Testis (tissue), 5 donors: Measurements from ENCODE around the gene PLA2G2D. TPM values are rescaled to one million over a fixed set of nuclear protein-coding genes. Genes with fewer than 3 reads are reported as not detected.

Experiments used
- DNase-seq: peaks from one replicate; pipeline ENCODE4 v3.0.0-alpha.2; 2019
- H3K27ac ChIP-seq, 2 donors: fragments of 200-600 bp; sonication (generic); one replicate each; pipeline ENCODE4 v1.5.1; 2019
- H3K27me3 ChIP-seq: fragments of 200-600 bp; sonication (generic); one replicate; pipeline ENCODE4 v1.5.1; 2019
- H3K36me3 ChIP-seq: fragments of 200-600 bp; sonication (generic); one replicate; pipeline ENCODE4 v1.5.1; 2017; ENCODE audit warnings: low read depth; ENCODE audit errors: missing control alignments
- H3K4me1 ChIP-seq: fragments of 200-600 bp; sonication (generic); one replicate; pipeline ENCODE4 v1.5.1; 2019
- H3K4me3 ChIP-seq, 2 donors: fragments of 200-600 bp; sonication (generic); one replicate each; pipeline ENCODE4 v1.5.1; 2017 to 2019
- H3K9me3 ChIP-seq: fragments of 200-600 bp; sonication (generic); one replicate; pipeline ENCODE4 v1.5.1; 2017
- POLR2A ChIP-seq: fragments of 450-650 bp; IDR thresholded peaks from one replicate; pipeline ENCODE4 v1.6.1; 2017; ENCODE audit warnings: antibody characterized with exemption, mild to moderate bottlenecking, moderate library complexity
- WGBS, 2 donors: methylation state at CpG; one replicate each; pipeline ENCODE4 v1.1.5; 2018; 5-methylcytosine and 5-hydroxymethylcytosine counted together
- intact Hi-C: fragments of 100-400 bp; cut with DNase I; formaldehyde crosslinking; loops from one replicate; pipeline ENCODE4 v1.15.1; 2023; ENCODE audit warnings: low total_unique reads
- long read RNA-seq, 2 donors: transcript quantifications; one replicate each; lab custom pipeline, GENCODE V29; 2026
- polyA plus RNA-seq: library from polyadenylated mRNA; stranded (reverse); fragments of 350-450 nt; fragmentation: Illumina TruSeq; extraction: RNeasy Lipid Tissue Mini Kit (QIAGEN cat#74804); gene quantifications from one replicate; pipeline ENCODE4 v1.2.3, GENCODE V29; 2014; ENCODE audit warnings: low read depth, low replicate concordance; ENCODE audit not compliant: insufficient read depth
- total RNA-seq, 2 donors: library from RNA; depleted of rRNA; stranded (reverse); fragments of >200 nt; gene quantifications; one replicate each; pipeline ENCODE4 v1.2.3, GENCODE V29; 2016
- TF ChIP-seq, protein P1 (sequence below), 3 experiments: fragments of 450-650 bp in 2 of 3; fragments of 200-600 bp in 1 of 3; sonication (generic) in 1 of 3; IDR thresholded peaks; one replicate each; pipeline ENCODE4 v1.5.1; 2016 to 2019; ENCODE audit warnings: antibody characterized with exemption in 3 of 3, mild to moderate bottlenecking in 2 of 3, moderate library complexity in 1 of 3

The PLA2G2D gene, protein sequence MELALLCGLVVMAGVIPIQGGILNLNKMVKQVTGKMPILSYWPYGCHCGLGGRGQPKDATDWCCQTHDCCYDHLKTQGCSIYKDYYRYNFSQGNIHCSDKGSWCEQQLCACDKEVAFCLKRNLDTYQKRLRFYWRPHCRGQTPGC
- total RNA-seq (under 1 TPM in 1 of 2 donors, not detected in 1; 0.16 TPM), polyA plus RNA-seq (3.7 TPM)
- long read RNA-seq, donor 1, result 0 reads
- long read RNA-seq, donor 2, result 0 reads

DNA sequence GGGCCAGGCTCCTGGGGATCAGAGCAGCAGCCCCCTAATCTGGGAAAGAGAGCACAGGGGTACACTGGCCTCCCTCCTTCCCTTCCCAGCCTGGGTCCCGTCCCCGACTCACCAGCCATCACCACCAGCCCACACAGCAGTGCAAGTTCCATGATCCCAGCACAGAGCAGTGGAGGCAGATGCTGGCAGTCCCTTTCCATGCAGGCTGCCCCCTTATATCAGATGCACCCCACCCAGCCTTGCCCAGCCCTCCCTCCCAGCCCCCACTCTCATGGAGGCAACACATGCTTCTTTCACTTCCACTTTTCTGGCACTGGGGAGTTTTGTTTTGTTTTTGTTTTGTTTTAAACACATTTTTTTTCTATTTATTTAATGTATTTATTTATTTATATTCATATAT, at the start of gene PLA2G2D:
PLA2G2D (minus strand) TSS at position 190 of the 400 bp plus-strand sequence; CDS start at position 152, 38 bp downstream.
- intact Hi-C loops, result no loop called here
- 90 to 94% methylated on average over 2 of the region's 2 CpGs for WGBS, 2 donors
- H3K9me3 ChIP-seq, result no peaks in the 10 kb centered on the region
- no peaks in the 10 kb centered on the region for H3K4me1 ChIP-seq
- no peak within 1 kb of the TSS for H3K4me3 ChIP-seq
- TF ChIP-seq, protein P1, sequence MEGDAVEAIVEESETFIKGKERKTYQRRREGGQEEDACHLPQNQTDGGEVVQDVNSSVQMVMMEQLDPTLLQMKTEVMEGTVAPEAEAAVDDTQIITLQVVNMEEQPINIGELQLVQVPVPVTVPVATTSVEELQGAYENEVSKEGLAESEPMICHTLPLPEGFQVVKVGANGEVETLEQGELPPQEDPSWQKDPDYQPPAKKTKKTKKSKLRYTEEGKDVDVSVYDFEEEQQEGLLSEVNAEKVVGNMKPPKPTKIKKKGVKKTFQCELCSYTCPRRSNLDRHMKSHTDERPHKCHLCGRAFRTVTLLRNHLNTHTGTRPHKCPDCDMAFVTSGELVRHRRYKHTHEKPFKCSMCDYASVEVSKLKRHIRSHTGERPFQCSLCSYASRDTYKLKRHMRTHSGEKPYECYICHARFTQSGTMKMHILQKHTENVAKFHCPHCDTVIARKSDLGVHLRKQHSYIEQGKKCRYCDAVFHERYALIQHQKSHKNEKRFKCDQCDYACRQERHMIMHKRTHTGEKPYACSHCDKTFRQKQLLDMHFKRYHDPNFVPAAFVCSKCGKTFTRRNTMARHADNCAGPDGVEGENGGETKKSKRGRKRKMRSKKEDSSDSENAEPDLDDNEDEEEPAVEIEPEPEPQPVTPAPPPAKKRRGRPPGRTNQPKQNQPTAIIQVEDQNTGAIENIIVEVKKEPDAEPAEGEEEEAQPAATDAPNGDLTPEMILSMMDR (IDR thresholded peaks at IDR 0.05), result no peak
- no peak for TF ChIP-seq POLR2A
- no peak for DNase-seq
- no peaks in the 10 kb centered on the region for H3K36me3 ChIP-seq
- no peak within 1 kb of the TSS for H3K27ac ChIP-seq
- no peaks in the 10 kb centered on the region for H3K27me3 ChIP-seq

- no peak overlapping the region for H3K27ac ChIP-seq
- H3K27me3 ChIP-seq, result no peaks in the 10 kb centered on the region
- intact Hi-C loops, result no loop called here
- TF ChIP-seq POLR2A, result no peak
- TF ChIP-seq, protein P1 (IDR thresholded peaks at IDR 0.05), result no peak
- DNase-seq, result no peak
- no peak overlapping the region for H3K4me3 ChIP-seq
- H3K4me1 ChIP-seq, result peaks cover 21% of the 10 kb centered on the region
- H3K9me3 ChIP-seq, result no peaks in the 10 kb centered on the region
- H3K36me3 ChIP-seq, result no peaks in the 10 kb centered on the region
- 77 to 85% methylated on average over 7 to 9 of the region's 9 CpGs for WGBS, 2 donors
Measured at GRCh38 chr1:20168564-20169491, 49.5 kb upstream of the PLA2G2D start.

DNA sequence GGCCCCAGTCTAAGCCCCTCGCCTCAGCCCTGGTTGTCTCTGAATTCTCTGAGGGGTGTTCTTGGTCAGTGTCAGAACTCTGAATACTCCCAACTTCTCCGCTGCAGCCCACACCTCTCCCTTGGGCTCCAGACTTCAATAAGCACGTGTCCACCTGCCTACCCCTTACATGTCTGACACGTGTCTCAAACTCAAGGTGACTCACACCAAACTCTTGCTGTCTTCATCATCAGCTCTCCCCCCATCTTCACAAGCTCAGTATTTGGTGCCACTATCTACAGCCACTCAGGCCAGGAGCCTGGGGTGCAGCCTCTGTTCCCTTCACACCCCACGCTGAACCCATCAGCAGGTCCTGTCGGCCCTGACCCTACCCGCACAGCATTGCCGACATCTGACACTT, 47.8 kb upstream of the PLA2G2D start:
- intact Hi-C loops, result no loop called here
- H3K27me3 ChIP-seq, result no peaks in the 10 kb centered on the region
- no peak for DNase-seq
- H3K36me3 ChIP-seq, result no peaks in the 10 kb centered on the region
- 90 to 98% methylated on average over 8 of the region's 8 CpGs for WGBS, 2 donors
- no peak overlapping the region for H3K27ac ChIP-seq
- no peak for TF ChIP-seq POLR2A
- TF ChIP-seq, protein P1 (IDR thresholded peaks at IDR 0.05), result no peak
- peaks cover 21% of the 10 kb centered on the region for H3K4me1 ChIP-seq
- H3K4me3 ChIP-seq, result no peak overlapping the region
- H3K9me3 ChIP-seq, result no peaks in the 10 kb centered on the region

DNA sequence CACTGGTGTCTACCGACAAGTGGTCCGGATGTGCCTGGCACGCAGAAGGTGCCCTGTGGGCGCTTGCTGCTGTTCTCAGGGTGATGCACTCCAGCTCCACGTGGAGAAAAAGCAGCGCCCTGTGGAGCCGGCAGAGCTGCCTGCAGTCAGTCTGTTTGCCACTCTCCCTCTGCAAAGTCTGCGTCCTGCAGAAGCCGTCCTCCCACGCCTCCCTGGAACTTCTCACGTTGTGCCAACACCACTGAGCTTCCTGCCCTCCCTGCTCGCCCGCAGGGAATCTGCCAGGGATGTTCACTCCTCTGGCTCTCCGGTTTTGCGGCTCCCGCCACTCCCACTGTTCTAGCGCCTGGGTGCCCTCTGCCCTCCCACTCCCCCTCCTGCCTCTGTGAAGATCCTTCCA, 46.7 kb upstream of the PLA2G2D start:
- Histone ChIP-seq H3K27me3 (no peaks in the 10 kb centered on the region), H3K36me3 (no peaks in the 10 kb centered on the region), H3K4me3 (no peak overlapping the region), H3K4me1 (peaks cover 21% of the 10 kb centered on the region), H3K27ac (no peak overlapping the region), H3K9me3 (no peaks in the 10 kb centered on the region)
- peak; percentile 91 for DNase-seq
- TF ChIP-seq, protein P1 (IDR thresholded peaks at IDR 0.05), result no peak
- no peak for TF ChIP-seq POLR2A
- 41 to 49% methylated on average over 9 to 17 of the region's 17 CpGs for WGBS, 2 donors
- intact Hi-C loops, result no loop called here
